Skeletal muscle satellite cell (primary cell): ENCODE measurements around the gene MUC22. TPM values are rescaled to one million over a fixed set of nuclear protein-coding genes. Genes with fewer than 3 reads are reported as not detected.

Experiments used
- small RNA-seq: library from RNA; depleted of rRNA; stranded (forward); fragments of <200 nt; gene quantifications from one replicate; pipeline ENCODE3, GENCODE V24; 2012

MUC22 gene

Small RNA genes within 50 kb of the gene (small RNA-seq; reads per million reads assigned to genes)
- not detected for gene RNU6-1133P
